Breast epithelium (tissue), 4 donors: ENCODE measurements around the gene INAFM1. TPM values are rescaled to one million over a fixed set of nuclear protein-coding genes. Genes with fewer than 3 reads are reported as not detected.

Experiments
- DNase-seq, 2 donors: peaks; one replicate each; pipeline ENCODE4 v3.0.0-alpha.2; 2019; ENCODE audit warnings: low spot score in 2 of 2
- H3K27ac ChIP-seq, 2 donors: fragments of 200-600 bp; sonication (generic) in 1 of 2; one replicate each; pipeline ENCODE4 v1.5.1; 2016 to 2019; ENCODE audit warnings: mild to moderate bottlenecking in 1 of 2
- H3K27me3 ChIP-seq, 2 donors: fragments of 200-600 bp; sonication (generic) in 1 of 2; one replicate each; pipeline versions ENCODE4 v1.5.1 to v1.6.0; 2017 to 2019; ENCODE audit warnings: control low read depth in 1 of 2, mild to moderate bottlenecking in 1 of 2
- H3K36me3 ChIP-seq: fragments of 200-600 bp; one replicate; pipeline ENCODE4 v1.5.1; 2019
- H3K4me1 ChIP-seq, 2 donors: fragments of 200-600 bp; sonication (generic); one replicate each; pipeline ENCODE4 v1.5.1; 2016 to 2019; ENCODE audit warnings: control low read depth in 1 of 2
- H3K4me3 ChIP-seq, 3 donors: fragments of 200-600 bp; sonication (generic); 1 replicate in 2 of 3; 2 replicates in 1 of 3; pipeline ENCODE4 v1.5.1; 2016 to 2019; ENCODE audit warnings: mild to moderate bottlenecking in 3 of 3, moderate library complexity in 2 of 3
- H3K9me3 ChIP-seq, 2 donors: fragments of 200-600 bp; sonication (generic) in 1 of 2; one replicate each; pipeline ENCODE4 v1.5.1; 2016 to 2019; ENCODE audit warnings: control low read depth in 1 of 2
- CTCF ChIP-seq, 3 donors: fragments of 450-650 bp; IDR thresholded peaks; one replicate each; pipeline ENCODE4 v1.5.1; 2016 to 2017; ENCODE audit warnings: antibody characterized with exemption in 3 of 3, mild to moderate bottlenecking in 3 of 3, moderate library complexity in 3 of 3
- POLR2A ChIP-seq: fragments of 450-650 bp; IDR thresholded peaks from one replicate; pipeline ENCODE4 v1.6.1; 2016; ENCODE audit warnings: antibody characterized with exemption, mild to moderate bottlenecking, moderate library complexity
- POLR2AphosphoS5 ChIP-seq, 3 donors: sonication (generic); formaldehyde crosslinking; IDR thresholded peaks; one replicate each; pipeline ENCODE4 v1.6.1; 2017; ENCODE audit warnings: antibody characterized with exemption in 3 of 3
- intact Hi-C: fragments of 100-400 bp; cut with DNase I; formaldehyde crosslinking; loops from one replicate; pipeline ENCODE4 v1.15.1; 2023; ENCODE audit warnings: low total_unique reads
- total RNA-seq, 3 donors: library from RNA; depleted of rRNA; stranded (reverse); fragments of >200 nt; gene quantifications; one replicate each; pipeline ENCODE4 v1.1.0, GENCODE V29; 2016

Gene INAFM1
- total RNA-seq, 3 donors from 2014 or later, result 5.3 to 10.5 (median 7.2) TPM

GRCh38 chr19:47256693-47257410 lies 17.8 kb upstream of the INAFM1 start:
- H3K4me1 ChIP-seq, result peaks cover 4 to 13% of the 10 kb centered on the region in 2 donors
- peak overlapping the region; percentile 94 to 97 for H3K27ac ChIP-seq
- no peaks in the 10 kb centered on the region for H3K9me3 ChIP-seq
- H3K36me3 ChIP-seq, result no peaks in the 10 kb centered on the region
- DNase-seq, result peak; percentile 100
- TF ChIP-seq CTCF (IDR thresholded peaks at IDR 0.05), result no peak
- peak in 1 of 3 donors; percentile 41 for TF ChIP-seq POLR2AphosphoS5 (IDR thresholded peaks at IDR 0.05)
- no peak for TF ChIP-seq POLR2A
- intact Hi-C loops, result no loop called here
- H3K27me3 ChIP-seq, result no peaks in the 10 kb centered on the region
- H3K4me3 ChIP-seq, result peak overlapping the region; percentile 60 to 67 (median 64)

- peak; percentile 31 for TF ChIP-seq POLR2A
- TF ChIP-seq POLR2AphosphoS5 (IDR thresholded peaks at IDR 0.05), result peak; percentile 56 to 64 (median 61)
- TF ChIP-seq CTCF (IDR thresholded peaks at IDR 0.05), result no peak
- Histone ChIP-seq H3K27ac (peak overlapping the region; percentile 94 to 97), H3K27me3 (no peaks in the 10 kb centered on the region), H3K9me3 (no peaks in the 10 kb centered on the region), H3K4me3 (peak overlapping the region; percentile 60 to 67 (median 64)), H3K4me1 (peaks cover 4 to 13% of the 10 kb centered on the region in 2 donors), H3K36me3 (no peaks in the 10 kb centered on the region)
- no peak for DNase-seq
- intact Hi-C loops, result no loop called here
These were observed 17.1 kb upstream of the INAFM1 start for GRCh38 chr19:47257411-47258169.

- Histone ChIP-seq H3K9me3 (no peaks in the 10 kb centered on the region), H3K4me3 (peak overlapping the region in 2 of 3 donors; percentile 64 to 67), H3K4me1 (peaks cover 4 to 13% of the 10 kb centered on the region in 2 donors), H3K36me3 (no peaks in the 10 kb centered on the region), H3K27me3 (no peaks in the 10 kb centered on the region), H3K27ac (peak overlapping the region; percentile 94 to 97)
- TF ChIP-seq POLR2A, result no peak
- TF ChIP-seq CTCF (IDR thresholded peaks at IDR 0.05), result no peak
- intact Hi-C loops, result no loop called here
- no peak for DNase-seq
These were observed 16.3 kb upstream of the INAFM1 start for GRCh38 chr19:47258434-47258833.

GRCh38 chr19:47258895-47259555 lies 15.7 kb upstream of the INAFM1 start:
- Histone ChIP-seq H3K9me3 (no peaks in the 10 kb centered on the region), H3K4me3 (peak overlapping the region in 1 of 3 donors; percentile 67), H3K27ac (peak overlapping the region; percentile 94 to 97), H3K4me1 (peaks cover 4 to 13% of the 10 kb centered on the region in 2 donors), H3K36me3 (no peaks in the 10 kb centered on the region), H3K27me3 (no peaks in the 10 kb centered on the region)
- DNase-seq, result no peak
- intact Hi-C loops, result no loop called here
- TF ChIP-seq POLR2AphosphoS5 (IDR thresholded peaks at IDR 0.05) (no peak), POLR2A (no peak), CTCF (IDR thresholded peaks at IDR 0.05) (no peak)
